OCI-LY1 (cell line): ENCODE data around the gene MILR1.

ENCODE experiments used
- H2AFZ ChIP-seq: fragments of 200-600 bp; sonication (generic), shearing (Covaris generic); 2 replicates; pipeline ENCODE4 v1.6.0; 2014; ENCODE audit warnings: antibody characterized with exemption, mild to moderate bottlenecking, low read length
- H3F3A ChIP-seq: fragments of 200-600 bp; sonication (generic), shearing (Covaris generic); 2 replicates; pipeline ENCODE4 v1.6.0; 2014; ENCODE audit warnings: mild to moderate bottlenecking, antibody characterized with exemption, low read length, moderate library complexity; ENCODE audit not compliant: insufficient read depth
- H3K27ac ChIP-seq: fragments of 200-600 bp; sonication (generic); 2 replicates; pipeline ENCODE4 v1.5.1; 2014; ENCODE audit warnings: low read length, mixed run types, mild to moderate bottlenecking, low read depth; ENCODE audit not compliant: poor library complexity, severe bottlenecking
- H3K27me3 ChIP-seq: fragments of 200-600 bp; sonication (generic); 2 replicates; pipeline ENCODE4 v1.6.0; 2014; ENCODE audit warnings: antibody characterized with exemption, mild to moderate bottlenecking, low read length, moderate library complexity; ENCODE audit not compliant: insufficient read depth
- H3K36me3 ChIP-seq: fragments of 200-600 bp; sonication (generic); 2 replicates; pipeline ENCODE4 v1.6.1; 2014; ENCODE audit warnings: mild to moderate bottlenecking, antibody characterized with exemption, low read length, moderate library complexity, mixed read lengths; ENCODE audit not compliant: insufficient read depth
- H3K4me1 ChIP-seq: fragments of 200-600 bp; sonication (generic); 2 replicates; pipeline ENCODE4 v1.5.1; 2014; ENCODE audit warnings: mild to moderate bottlenecking, low read length, moderate library complexity; ENCODE audit not compliant: insufficient read depth, severe bottlenecking
- H3K4me2 ChIP-seq: fragments of 200-600 bp; sonication (generic), shearing (Covaris generic); 2 replicates; pipeline ENCODE4 v1.6.1; 2014; ENCODE audit warnings: low read length
- H3K4me3 ChIP-seq: fragments of 200-600 bp; sonication (generic); 2 replicates; pipeline ENCODE4 v1.5.1; 2014; ENCODE audit warnings: low read length, low read depth, mild to moderate bottlenecking, mixed read lengths; ENCODE audit not compliant: poor library complexity, severe bottlenecking
- H3K79me2 ChIP-seq: fragments of 200-600 bp; shearing (Covaris generic); 2 replicates; pipeline ENCODE4 v1.6.1; 2016; ENCODE audit warnings: mixed run types, low read length, mixed read lengths; ENCODE audit not compliant: insufficient read depth
- H3K9ac ChIP-seq: fragments of 200-600 bp; sonication (generic), shearing (Covaris generic); 2 replicates; pipeline ENCODE4 v1.6.1; 2014; ENCODE audit warnings: mild to moderate bottlenecking, low read length, mixed read lengths
- H3K9me2 ChIP-seq: fragments of 200-600 bp; sonication (generic), shearing (Covaris generic); 2 replicates; pipeline ENCODE4 v1.6.1; 2014; ENCODE audit warnings: low read depth, mild to moderate bottlenecking, low read length, mixed read lengths
- H3K9me3 ChIP-seq: fragments of 200-600 bp; shearing (Covaris generic); 2 replicates; pipeline ENCODE4 v1.6.1; 2014; ENCODE audit warnings: low read length, mixed read lengths
- H4K20me1 ChIP-seq: fragments of 200-600 bp; sonication (generic), shearing (Covaris generic); 2 replicates; pipeline ENCODE4 v1.6.0; 2016; ENCODE audit warnings: mild to moderate bottlenecking, low read length; ENCODE audit not compliant: insufficient read depth
- CTCF ChIP-seq: fragments of 200-600 bp; sonication (generic), shearing (Covaris generic); IDR thresholded peaks from 2 replicates; pipeline ENCODE4 v1.5.1; 2017; ENCODE audit warnings: mild to moderate bottlenecking, antibody characterized with exemption, low read length, moderate library complexity, mixed read lengths
- EZH2 ChIP-seq: fragments of 200-600 bp; sonication (generic), shearing (Covaris generic); IDR thresholded peaks from 2 replicates; pipeline ENCODE4 v1.8.0; 2017; ENCODE audit warnings: borderline replicate concordance, mixed run types, mild to moderate bottlenecking, antibody characterized with exemption, low read length, moderate library complexity, mixed read lengths

MILR1 gene

GRCh38 chr17:64515419-64515818 lies 66.5 kb downstream of the MILR1 start:
- Histone ChIP-seq H3K27ac (no peak overlapping the region), H3K79me2 (no peaks in the 10 kb centered on the region), H3K36me3 (peaks cover 87% of the 10 kb centered on the region), H3K4me3 (no peak overlapping the region), H3K4me2 (no peak overlapping the region), H3K27me3 (no peaks in the 10 kb centered on the region), H3F3A (no peaks in the 10 kb centered on the region), H3K9me2 (no peaks in the 10 kb centered on the region), H3K9ac (no peak overlapping the region), H3K9me3 (no peaks in the 10 kb centered on the region), H2AFZ (no peak overlapping the region), H4K20me1 (no peaks in the 10 kb centered on the region; the same call in 1 of the 2 replicates), H3K4me1 (no peaks in the 10 kb centered on the region)
- TF ChIP-seq CTCF (no peak), EZH2 (no peak)

GRCh38 chr17:64515829-64516228 lies 66.9 kb downstream of the MILR1 start:
- no peaks in the 10 kb centered on the region for H3F3A ChIP-seq
- H3K27ac ChIP-seq, result no peak overlapping the region
- H3K9me3 ChIP-seq, result no peaks in the 10 kb centered on the region
- no peak overlapping the region for H3K4me2 ChIP-seq
- H3K79me2 ChIP-seq, result no peaks in the 10 kb centered on the region
- TF ChIP-seq EZH2, result no peak
- no peak for TF ChIP-seq CTCF
- H3K9me2 ChIP-seq, result no peaks in the 10 kb centered on the region
- H2AFZ ChIP-seq, result no peak overlapping the region
- H3K27me3 ChIP-seq, result no peaks in the 10 kb centered on the region
- H4K20me1 ChIP-seq, result no peaks in the 10 kb centered on the region; the same call in 1 of the 2 replicates
- peaks cover 87% of the 10 kb centered on the region for H3K36me3 ChIP-seq
- H3K9ac ChIP-seq, result no peak overlapping the region
- H3K4me1 ChIP-seq, result no peaks in the 10 kb centered on the region
- H3K4me3 ChIP-seq, result no peak overlapping the region
